Mesenteric fat pad (tissue), 1 donor: ENCODE measurements around the gene TTC16. TPM values are rescaled to one million over a fixed set of nuclear protein-coding genes. Genes with fewer than 3 reads are reported as not detected.
A peak's percentile ranks its signal among the peaks of the same experiment; 100 is the strongest.

ENCODE experiments used
- DNase-seq: peaks from one replicate; pipeline ENCODE4 v3.0.0-alpha.2; 2020; ENCODE audit warnings: low spot score
- total RNA-seq: library from RNA; stranded (reverse); fragmentation: NEBNext Ultra II Directional; extraction: Animal tissue kit (Norgen Biotek cat#: 25700); gene quantifications from one replicate; pipeline ENCODE4 v1.2.1, GENCODE V29; 2021
- donor health status: DM: yes; HTN: yes; CAD: no.

Gene TTC16
- total RNA-seq, 1 donor from 2014 or later = not detected

DNA sequence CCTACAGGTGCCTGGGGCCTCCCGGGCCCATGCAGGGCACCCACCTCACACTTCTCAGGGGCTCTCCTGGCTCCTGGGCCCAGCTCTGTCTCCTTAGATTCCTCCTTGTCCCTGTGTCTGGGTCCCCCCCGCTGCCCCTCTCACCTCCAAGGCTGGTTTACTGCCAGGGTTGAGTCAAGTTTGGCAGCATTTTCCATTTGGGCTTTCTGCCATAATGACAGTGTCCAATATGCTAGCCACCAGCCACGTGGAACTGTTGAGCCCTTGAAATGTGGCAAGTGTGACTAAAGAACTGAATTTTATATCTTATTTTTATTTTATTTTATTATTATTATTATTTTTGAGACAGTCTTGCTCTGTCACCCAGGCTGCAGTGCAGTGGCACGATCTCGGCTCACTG, 1.9 kb downstream of the TTC16 start:
- no peak for DNase-seq

DNA sequence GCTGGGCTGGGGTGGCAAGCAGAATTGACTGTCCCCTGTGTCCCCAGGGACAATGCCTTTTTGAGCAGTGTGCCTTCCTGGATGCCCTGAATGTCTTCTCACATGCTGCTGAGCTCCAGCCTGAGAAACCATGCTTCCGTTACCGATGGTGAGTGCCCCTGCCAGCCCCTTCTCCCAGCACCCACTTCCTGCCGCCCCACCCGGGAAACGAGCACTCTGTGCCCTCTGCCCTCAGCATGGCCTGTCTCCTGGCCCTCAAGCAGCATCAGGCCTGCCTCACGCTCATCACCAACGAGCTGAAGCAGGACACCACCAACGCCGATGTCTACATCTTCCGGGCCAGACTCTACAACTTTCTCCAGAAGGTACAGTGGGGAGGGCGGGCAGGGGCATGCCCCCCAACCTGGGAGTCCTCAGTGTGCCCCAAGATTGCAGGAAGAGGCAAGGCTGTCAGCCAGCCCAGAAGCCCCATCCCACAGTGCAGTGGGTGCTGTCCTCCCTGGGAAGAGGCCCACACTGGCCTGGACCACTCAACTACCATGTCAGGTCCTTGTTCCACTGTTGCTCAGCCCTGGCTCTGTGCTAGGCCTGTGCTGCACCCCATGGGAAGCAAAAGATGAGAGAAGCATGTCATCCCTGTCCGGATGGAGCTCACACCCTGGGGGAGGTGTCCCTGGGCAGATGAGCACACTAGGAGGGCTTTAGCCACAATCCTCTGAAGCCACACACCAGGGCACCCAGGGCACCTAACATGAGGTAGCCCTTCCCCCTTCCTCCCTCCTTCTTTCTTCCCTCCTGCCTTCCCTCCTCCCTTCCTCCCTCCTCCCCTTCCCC, 4.4 kb downstream of the TTC16 start:
- DNase-seq = no peak

DNA sequence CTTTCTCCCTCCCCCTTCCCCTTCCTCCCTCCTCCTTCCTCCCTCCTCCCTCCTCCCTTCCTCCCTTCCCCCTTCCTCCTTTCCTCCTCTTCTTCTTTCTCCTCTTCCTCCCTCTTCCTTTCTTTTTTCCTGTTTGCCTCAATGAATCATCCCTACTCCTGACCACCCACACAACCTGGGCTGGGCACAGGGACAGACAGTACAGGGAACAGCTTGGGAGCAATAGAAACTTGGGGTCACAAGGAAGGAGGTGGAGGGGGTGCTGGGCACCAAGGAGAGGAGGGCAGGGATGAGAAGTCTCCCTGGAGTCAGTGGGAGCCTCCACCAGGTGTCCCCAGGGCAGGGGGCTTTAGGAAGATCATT, 5.0 kb downstream of the TTC16 start:
- no peak for DNase-seq

DNA sequence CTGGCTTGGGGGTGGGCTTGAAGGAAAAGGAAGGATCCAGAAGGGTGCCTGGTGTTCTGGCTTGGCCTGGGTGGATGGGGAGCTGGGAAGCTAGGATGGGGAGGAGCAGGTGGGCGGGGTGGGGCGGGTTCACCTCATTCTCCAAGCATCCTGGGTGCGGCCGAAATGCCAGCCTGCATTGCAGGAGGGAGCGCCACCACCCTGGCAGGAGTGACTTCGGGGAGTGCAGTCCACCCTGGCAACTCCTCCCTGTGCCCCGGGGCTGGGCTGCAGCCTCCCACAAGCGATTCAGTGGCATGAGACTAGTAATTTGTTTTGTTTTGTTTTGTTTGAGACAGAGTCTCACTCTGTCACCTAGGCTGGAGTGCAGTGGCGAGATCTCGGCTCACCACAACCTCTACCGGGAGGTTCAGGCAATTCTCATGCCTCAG, 5.5 kb downstream of the TTC16 start:
- DNase-seq = no peak

DNA sequence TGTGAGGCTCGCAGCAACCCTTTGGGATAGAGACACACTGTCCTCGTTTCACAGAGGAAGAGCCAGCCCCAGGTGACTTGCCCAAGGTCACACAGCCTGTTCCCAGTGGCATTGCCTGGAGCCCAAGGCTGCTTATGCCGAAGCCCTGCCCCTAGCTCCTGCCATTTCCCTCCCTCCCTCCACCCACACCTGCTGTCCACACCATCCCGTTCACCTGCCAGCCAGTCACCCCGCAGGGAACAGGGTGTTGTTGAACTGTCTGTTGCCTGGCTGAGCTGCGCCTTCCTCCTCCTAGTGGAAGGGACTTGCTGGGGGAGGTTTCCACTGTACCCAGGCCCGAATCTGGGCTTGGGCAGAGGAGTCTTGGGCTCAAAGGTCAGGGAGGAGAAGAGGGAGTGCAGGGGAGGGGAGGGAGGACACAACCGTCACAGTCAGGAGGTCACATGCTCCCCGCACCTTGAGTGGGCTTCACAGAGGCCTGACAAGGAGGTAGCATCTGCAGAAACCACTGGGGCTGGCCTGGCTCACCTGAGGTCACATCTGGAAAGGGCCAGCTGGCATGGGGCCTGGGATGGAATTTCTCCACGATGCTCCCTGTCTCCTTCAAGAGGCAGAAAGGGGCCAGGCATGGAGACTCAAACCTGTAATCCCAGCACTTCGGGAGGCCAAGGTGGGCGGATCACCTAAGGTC, 6.3 kb downstream of the TTC16 start:
- DNase-seq = no peak

DNA sequence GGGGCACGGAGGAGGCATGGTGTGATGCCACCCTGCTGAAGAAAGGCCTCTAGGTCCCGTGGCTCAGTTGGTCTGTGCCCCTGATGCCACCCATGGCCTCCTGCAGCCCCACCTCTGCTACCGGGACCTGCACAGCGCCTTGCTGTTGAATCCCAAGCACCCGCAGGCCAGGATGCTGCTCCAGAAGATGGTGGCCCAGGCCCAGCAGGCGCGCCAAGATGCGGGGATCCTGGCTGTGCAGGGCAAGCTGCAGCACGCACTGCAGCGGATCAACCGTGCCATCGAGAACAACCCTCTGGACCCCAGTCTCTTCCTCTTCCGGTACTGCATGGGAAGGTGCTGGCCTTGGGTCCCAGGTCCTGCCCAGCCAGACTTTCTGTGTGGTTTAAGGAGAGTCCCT, 7.1 kb downstream of the TTC16 start:
- no peak for DNase-seq

DNA sequence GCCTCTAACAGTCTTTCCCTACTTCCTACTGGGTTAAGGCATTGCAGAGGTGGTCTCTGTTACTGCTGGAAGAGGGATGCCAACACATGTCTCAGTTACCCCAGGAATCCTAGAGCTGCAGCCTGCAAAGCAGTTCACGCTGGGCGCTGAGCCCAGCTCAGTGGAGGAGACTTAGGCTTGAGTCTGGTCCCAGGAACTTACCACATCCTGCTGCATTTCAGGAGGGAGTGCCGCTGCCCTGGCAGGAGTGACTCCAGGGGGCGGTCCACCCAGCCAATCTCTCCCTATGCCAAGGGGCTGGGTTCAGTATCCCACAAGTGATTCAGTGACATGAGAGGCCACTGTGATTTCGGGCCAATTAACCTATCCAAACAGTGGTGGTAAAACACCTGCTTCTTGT, 7.6 kb downstream of the TTC16 start:
- no peak for DNase-seq

DNA sequence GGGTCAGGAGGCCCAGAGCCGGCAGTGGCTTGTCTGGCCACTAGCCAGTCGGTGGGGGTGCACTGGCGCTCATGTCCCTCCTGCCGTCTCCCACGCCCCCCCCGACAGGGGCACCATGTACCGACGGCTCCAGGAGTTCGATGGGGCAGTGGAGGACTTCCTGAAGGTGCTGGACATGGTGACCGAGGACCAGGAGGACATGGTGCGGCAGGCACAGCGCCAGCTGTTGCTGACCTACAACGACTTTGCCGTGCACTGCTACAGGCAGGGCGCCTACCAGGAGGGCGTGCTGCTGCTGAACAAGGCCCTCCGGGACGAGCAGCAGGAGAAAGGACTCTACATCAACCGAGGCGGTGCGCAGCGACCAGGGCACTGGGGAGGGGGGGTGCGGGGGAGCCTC, 8.1 kb downstream of the TTC16 start:
- DNase-seq = no peak

DNA sequence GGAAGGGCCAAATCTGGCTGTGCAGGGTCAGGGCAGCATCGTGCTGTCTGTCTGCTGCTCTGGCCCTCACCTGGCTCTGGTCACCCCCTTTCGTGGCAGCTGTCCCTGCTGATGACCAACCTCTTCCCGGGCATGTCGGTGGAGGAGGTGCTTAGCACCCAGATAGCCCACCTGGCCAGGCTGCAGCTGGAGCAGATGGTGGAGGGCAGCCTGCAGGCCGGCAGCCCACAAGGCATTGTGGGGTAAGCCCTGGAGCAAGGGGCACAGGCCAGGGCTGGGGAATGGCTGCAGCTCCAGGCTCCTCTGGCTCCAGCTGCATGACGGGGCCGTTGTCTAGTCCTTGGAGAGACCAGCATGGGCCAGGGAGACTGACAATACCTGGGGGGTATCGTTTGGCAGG, 11.0 kb downstream of the TTC16 start:
- no peak for DNase-seq

DNA sequence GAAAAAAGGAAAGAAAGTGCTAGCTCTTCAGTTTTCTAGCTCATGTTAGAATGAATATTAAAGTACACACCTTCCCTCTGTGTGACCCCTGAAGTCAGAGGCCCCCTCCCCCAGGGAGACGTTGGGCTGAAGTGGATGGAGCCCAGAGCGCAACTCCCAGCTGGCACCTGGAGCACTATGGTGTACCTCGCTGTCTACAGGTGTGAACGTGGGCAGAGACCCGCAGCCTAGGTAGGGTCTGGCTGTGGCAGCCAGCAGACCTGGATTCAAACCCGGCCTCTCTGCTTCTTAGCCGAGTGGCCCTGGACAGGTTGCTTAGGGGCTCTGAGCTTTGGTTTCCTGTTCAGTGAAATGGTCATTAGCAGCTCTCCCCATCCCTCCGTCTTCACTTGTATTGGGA, 12.9 kb downstream of the TTC16 start:
- DNase-seq = no peak

DNA sequence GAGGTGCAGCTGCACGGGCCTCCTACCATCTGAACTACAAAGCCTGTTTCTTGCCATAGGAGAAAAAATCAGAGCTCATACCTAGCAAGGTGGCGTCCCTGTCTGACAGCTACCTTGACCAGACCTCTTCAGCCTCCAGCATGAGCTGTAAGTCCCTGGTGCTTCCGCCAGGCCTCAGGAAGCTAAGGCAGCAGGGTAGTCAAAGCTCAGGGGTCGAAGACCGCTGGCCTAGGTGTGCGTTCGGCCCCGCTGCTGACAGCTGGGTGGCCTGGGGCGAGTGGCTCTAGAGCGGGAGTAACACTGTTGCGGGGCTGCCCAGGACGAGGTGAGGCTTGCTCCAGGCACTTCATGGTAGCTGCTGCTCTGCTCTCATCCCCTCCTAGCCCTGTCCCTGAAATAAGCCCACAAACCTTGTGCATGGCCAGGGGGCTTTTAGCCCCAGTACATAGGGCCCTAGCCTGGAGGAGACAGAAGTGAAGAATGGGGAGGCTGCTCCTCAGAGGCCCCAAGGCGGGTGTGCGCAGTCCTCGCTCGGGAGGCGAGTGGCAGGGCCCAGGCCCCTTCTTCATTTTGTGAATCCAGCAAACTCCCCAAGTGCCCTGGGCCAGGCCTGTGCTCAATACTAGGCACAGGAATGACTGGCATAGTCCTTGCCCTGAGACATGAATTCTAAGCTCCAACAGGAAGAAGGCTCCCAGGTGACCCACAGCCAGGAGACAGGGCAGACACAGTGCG, 13.8 kb downstream of the TTC16 start:
- no peak for DNase-seq

DNA sequence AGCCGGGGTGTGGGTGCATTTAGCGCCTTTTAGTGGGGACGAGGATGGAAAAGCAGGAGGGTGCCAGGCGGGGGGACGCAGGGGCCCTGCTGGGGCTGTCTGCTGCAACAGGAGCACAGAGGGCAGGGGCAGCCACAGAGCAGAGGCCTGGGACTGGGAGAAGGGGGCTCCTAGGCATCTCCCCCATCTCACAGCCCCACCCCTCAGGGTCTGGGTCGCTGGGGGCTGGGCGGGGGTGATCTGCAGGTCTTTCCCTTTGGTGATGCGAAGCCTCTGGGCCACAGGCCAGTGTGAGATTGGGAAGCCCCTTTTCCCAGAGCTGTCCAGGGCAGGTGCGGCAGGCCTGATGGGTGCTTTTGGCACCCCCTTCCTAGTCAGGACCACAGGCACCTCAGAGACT, 14.4 kb downstream of the TTC16 start:
- no peak for DNase-seq

DNA sequence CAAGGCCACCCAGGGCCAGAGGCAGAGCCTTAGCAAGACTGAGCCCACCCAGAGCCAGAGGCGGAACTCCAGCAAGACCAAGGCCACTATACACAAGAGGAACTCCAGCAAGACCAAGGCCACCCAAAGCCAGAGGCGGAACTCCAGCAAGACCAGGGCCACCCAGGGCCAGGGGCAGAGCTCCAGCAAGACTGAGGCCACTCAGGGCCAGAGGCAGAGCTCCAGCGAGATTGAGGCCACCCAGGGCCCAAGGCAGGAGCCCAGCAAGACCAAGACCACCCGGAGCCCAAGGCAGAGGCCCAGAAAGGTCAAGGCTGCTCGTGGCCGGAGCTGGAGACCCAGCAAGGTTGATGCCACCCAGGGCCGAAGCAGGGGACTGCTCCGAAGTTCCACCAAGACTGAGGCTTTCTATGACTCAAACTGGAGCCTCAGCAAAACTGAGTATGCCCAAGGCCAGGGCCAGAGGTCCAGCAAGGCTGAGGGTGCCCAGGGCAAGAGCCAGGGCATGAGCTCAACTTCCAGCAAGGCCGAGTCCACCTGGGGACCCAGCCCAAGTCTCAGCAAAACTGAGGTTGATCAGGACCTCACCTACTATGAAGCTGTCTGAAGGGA, 15.0 kb downstream of the TTC16 start:
- no peak for DNase-seq

DNA sequence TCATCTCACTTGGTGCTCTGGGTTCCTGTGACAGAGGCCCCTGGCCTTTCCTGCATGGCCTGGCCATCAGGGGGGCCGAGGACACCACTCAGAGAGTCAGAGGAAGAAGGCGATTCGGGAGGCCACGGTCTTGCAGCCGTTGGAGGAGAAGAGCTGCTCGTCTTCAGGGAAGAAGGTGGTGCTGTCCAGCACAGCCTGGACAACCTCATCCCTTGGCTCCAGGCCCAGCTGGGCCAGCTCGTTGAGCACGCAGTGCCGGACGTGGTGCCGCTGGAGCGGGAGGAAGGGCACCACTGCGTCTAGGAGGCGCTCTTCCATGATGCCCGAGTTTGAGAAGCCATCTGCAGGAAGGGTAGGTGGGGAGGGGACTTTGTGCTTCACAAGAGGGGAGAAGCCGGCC, 16.1 kb downstream of the TTC16 start:
- no peak for DNase-seq

DNA sequence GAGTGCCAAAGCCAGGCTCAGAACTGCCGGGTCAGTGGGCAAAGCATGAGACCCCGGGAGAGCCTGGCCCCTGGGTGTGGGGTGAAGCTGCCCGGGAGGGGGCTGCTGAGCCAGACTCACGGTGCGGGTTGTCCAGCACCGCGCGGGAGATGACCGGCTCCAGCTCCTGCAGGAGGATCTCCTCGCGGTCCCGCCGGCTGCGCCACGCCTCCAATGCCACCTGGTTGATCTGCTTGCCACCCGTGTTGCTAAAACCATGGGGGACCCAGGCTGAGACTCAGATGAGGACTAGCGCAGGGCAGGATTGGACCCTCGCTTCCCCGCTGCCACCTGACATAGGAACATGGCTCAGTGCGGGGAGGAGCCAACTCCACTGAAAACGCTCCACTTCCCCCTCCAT, 16.6 kb downstream of the TTC16 start:
- DNase-seq = no peak

DNA sequence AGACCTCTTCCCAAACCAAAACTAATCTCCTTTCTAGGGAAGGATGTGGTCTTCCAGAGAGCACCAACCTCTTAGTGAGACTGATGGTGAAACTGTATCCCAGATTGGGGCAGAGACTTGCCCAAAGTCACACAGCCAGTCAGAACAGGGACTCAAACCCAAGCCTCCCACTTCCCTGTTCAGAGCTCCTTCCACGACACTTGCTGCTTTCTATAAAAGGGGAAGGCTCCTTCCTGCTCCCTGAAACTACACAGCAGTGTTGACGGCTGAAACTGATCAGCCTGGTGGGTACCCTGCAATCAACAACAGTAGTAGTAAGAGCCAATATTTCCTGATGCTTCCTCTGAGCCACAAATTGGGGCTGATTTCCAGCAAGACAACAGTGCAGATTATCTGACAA, 17.7 kb downstream of the TTC16 start:
- no peak for DNase-seq

DNA sequence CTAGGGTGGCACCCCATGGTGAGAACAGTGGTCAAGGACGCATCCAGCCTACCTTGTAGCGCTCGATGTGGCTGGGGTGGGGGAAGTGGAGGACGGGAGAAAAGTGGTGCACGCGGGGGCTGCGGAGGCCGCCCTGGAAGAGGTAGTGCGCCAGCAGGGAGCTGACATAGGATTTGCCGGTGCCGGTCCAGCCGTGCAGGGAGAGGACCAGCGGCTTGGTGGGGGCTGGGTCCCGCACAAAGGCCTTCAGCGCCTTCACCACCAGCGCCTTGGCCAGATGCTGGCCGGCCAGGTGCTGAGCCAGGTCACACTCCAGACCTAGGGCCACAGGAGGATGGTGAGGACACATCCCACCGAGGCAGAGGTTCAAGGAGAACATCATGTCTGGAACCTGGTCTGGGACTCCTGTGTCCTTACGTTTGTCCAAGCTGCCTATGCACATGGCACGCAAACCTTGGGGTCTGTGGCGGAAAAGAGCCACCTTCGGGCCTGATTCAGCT, 18.4 kb downstream of the TTC16 start:
- no peak for DNase-seq

DNA sequence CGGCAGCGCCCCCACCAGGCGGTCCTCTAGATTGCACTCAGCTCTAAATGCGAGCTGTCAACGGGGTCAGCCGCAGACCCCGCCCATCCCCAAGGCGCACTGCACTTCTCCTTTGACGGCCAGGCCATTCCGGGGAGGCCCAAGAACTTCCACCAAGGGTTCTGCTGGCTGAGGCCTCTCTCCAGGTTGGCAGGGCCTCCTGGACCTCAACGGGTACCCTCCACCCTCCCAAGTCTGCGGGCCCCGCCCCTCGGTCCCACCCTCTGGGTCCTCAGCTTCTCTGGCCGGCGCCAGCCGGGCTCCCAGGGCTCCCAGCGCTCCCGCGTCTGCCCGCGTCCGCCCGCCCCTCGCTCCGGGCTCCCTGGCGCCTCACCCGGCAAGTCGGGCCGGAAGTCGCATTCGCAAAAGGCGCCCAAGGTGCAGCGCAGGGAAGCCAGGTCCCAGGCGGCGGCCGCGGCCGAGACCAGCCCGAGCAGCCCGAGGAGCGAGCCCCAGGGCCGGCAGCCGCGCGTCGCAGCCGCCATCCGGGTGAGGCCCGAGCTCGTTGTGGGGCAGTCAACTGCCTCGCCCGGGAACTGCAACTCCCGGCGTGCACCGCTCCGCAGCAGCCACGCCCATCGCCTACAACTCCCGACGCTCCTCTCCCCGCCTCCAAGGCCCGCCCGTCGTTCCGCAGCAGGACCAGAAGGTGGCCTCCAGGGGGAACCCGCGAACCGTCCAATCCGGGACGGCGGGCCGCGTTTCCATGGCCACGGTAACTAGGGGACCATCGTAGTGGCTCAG, 19.1 kb downstream of the TTC16 start, which contains the start of gene TOR2A:
TSS of gene TOR2A (minus strand) at position 548 of the 783 bp plus-strand sequence. CDS start at position 524, 24 bp downstream.
- peak; percentile 99 for DNase-seq

DNA sequence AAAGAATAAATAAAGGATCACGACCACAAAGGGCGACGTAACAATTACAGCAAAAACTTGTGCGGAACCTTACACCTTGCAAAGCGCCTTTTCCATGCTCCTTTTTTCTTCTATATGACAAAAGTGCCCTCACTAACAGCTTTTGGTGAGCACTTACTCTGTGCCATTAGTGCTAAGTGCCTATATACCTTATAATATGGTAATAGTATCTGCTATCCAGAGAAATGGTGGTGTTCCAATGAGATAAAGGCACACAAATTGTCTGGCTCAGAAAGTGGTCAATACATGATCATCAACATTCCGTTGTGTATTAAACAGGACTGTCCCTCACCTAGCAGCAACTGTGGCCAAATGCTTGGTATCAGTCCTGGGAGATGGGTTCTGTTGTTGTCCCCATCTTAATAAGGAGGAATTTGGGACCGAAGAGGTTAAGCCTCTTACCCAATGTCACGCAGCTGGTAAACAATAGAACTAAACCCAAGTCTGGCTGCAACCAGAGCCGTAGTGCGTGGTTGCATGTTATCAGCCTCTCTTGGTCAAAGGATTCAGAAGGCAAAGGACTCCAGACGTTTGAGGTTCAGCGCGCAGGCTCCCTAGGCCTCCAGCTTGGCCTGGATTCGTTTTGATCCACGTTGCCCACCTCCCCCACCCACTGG, 19.8 kb downstream of the TTC16 start:
- no peak for DNase-seq

DNA sequence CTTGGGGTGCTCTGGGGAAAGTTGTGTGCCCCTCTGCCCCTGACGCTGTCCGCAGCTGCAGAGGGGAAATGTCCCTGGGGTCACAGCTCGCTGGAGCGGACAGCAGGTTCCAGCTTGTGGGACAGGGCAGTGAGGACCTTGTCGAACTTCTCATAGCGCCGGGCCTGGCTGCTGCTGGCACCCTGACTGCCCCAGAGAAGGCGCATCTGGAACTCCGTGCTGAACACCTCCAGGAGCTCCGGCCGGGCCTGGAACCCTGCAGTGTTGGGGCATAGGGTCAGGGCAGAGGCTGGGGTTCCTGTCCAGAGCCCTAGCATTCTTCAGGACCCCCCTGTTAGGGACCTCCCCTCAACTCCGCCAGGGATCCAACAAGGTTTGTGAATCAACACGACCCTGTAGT, 22.8 kb downstream of the TTC16 start:
- no peak for DNase-seq
